MM.1S (cell line): Measurements from ENCODE around the gene TRIOBP.

ENCODE experiments used
- CTCF ChIP-seq: fragments of 300-600 bp; sonication (generic); IDR thresholded peaks from 2 replicates; pipeline ENCODE4 v1.5.1; 2016; ENCODE audit warnings: antibody characterized with exemption, low read length, mixed read lengths
- EZH2phosphoT487 ChIP-seq: fragments of 300-600 bp; sonication (generic); IDR thresholded peaks from 2 replicates; pipeline ENCODE4 v1.6.1; 2018; ENCODE audit warnings: antibody characterized with exemption, low read length

GRCh38 chr22:37697538-37697835 is 639 bp downstream of the TRIOBP start:
- TF ChIP-seq CTCF (no peak), EZH2phosphoT487 (no peak)
